ENCODE data around the gene KRTAP1-4.

- TF ChIP-seq CTCF (IDR thresholded peaks at IDR 0.05), result no peak
- TF ChIP-seq POLR2A (IDR thresholded peaks at IDR 0.05), result no peak
- TF ChIP-seq EP300 (IDR thresholded peaks at IDR 0.05), result no peak
These were observed 25.6 kb downstream of the KRTAP1-4 start for GRCh38 chr17:41004397-41004796.
